Activated CD4-positive, alpha-beta T cell treated with anti-CD3 and anti-CD28 coated beads, Interleukin-2, amount 50 U/mL, for 4 hours (primary cell): ENCODE measurements around the gene GPR84.

Experiments
- DNase-seq, 2 experiments: peaks; one replicate each; pipeline ENCODE4 v3.0.0-alpha.2; 2020

GPR84 gene

DNA sequence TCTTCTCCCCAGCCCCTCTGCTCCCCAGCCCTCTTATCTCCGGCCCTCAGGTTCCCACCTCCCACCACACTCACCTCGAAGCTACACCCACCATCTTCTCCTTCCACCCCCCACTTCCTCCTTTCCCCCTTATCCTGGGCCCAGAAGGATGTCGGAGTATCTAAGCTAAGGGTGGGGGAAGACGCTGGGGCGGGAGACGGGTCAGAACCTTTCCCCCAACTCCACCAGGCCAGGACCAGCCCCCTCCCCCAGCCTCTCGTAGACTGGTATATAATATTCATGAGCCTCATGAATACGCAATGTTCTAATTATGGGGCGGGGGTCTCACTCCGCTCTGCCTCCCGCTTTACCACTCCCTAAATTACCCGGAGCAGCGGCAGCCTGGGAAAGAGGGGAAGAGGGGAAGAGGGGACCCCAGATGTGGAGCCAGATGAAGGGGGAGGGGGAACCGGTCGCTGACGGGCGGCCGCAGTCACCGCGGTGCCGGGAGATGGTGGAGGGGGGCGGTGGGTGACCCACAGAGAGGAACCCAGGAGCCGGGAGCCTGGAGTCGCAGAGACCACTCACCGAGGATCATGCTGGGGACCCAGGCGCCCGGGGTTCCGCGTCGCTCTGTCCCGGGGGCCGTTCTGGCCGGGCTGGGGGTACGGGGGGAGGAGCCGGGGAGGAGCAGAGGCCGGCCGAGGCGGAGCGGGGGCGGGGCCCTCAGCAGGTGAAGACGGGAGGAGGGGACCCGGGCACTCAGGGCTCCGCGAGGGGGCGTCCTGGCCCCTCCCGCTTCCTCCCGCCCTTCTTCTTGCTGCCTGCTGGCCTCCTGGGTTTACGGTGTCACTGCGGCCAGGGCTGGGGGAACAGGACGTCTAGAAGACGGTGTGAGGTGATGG is 26.6 kb upstream of the GPR84 start:
- DNase-seq, result peak; percentile 60 to 61

DNA sequence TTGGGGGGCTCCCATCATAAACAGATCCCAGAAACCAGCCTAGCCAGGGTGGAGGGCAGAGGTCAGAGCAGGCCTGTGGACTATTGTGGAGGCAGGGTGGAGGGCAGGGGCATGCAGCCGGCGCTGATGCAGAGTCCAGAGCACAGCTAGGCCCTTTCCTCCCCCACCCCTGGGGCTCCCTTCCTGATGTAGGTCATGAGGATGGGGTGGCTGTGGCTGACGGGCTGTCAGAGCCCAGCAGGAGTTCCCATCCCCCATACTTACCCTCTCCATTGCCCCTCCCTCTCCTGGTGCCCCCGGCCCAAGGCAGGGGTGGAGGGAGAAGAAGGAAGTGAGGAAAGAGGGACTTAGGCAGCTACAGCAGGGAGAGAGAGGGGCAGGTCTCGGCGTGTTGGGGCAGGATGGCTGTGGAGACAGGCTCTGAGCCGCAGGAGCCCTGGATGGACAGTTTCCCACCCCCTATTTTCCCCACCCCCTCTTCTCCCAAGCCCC is 25.9 kb upstream of the GPR84 start:
- no peak for DNase-seq

DNA sequence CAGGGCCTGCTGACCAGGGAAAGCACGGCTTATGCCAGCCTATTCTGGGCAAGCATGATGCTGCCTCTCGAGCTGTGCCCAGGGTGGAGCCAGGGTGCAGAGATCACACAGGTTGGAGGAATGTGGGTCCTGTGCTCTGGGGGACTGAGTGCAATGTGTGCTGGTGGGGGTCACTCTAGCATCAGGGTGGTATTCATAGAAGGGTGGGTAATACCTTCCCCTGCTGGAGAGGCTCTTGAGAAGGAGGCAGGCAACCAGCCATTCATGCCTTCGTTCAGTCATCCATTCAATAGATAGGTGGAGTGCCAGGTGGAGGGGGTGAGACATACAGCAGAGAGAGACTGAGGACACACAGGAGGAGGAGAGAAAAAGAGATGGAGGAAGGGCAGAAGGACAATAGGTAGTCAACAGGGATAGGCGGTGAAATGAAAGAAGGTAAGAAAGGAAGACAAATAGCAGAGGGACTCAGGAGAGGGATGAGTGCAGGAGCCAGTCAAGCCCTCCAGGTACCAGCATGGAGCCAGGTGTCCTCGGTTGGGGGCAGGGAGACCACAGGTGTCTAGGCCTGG is 25.4 kb upstream of the GPR84 start:
- DNase-seq, result no peak

DNA sequence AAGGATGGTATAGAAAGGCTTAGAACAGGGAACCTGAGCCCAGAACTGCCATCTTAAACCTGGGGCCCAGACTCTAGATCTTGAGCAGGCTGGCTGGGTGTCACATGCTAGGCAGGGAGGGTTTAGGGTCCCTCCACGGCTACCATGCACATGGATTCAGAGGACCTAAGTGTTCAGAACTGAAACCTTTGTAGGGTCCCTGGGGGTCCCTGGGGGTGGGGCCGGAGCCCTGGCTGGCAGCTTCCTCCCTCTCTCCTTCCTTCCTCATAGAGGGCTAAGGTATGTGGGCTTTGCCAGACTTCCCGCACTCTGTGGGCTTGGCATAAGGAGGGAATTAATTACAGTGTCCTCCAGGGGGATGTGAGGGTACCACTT is 24.8 kb upstream of the GPR84 start:
- DNase-seq, result no peak

DNA sequence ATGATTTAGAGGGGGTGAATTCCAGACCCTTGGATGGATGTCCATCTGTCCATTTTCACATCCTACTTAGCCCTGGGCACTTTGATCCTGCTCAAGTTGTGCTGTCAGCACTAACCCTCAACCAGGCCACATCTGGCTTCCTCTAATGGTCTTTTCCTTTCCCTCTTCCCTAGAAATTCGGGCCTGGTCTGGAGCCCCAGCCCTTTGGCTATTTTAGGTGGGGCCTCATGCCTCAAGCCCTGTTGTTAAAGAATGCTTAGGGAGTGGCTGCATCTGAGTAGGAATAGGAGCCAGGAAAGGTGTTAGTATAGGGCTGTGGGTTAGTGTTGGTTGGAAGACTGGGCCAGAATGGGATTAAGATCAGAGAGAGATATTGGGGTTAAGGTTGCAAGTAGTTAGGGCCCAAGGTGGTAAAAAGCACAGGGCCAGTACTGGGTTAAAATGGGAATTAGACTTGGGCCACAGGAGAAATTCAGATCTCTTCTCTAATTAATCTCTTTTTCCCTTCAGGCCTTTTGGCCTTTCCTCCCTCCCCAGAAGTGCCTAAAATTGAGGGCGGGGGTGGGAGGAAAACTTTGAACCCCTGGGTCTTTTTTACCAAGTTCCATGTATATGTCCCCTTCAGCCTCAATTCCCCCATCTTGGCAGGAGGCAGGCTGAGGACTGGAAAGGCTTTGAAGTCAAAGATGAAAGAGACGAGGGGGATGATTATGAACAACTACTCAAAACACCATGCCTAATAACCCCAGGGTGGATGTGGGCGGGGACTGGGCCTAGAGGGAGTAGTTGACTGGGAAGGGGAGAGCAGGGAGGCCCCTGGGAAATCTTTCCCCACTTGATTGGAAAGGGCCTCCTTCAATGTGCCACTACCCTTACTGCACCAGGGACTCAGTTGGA is 24.2 kb upstream of the GPR84 start:
- DNase-seq, result no peak

DNA sequence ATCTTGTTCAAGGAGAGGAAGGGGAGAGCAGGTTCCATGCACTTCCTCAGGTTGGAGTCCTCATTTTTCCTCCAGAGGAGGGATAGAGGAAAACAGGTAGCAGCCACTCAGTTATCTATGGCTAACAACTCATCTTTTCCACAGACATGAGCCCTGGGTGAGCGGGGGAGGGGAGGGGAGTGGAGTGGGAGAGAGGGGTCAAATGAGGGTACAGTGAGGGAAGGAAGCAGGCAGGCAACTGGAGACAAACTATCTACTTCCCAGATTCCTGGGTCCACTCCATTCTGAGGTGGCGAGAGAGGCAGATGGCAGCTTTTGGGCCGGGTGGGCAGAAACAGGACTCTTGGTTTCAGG is 22.8 kb upstream of the GPR84 start:
- no peak for DNase-seq

DNA sequence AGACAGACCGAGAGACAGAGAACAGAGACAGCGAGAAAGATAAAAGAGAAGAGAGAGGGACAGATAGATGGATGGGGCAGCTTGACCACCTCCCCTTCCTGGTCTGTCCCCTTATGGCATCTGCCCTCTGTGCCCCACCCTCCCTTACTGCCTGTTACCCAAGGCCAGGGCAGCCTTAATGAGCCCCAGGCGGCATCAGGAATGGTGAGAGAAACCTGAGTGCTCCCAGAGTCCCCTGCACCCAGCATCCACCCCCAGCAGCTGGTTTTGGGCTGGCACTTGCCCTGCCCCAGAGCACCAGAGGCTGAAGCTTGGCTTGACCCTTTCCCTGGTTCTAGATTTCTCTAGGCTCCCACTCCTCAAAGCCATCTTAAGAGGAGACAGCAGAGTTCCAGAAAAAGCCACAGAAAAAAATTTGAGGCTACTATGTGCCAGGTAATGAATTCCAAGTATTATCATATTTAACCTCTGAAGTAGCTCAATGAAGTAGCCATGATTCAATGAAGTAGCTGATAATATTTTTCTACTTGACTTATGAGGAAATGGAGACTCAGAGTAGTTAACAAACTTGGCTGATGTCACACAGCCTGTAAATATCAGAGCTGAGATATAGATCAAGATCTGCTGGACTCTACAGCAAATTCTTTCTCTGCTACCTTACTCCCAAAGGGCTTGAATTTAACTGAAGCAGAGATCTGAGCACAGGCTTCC is 22.3 kb upstream of the GPR84 start:
- DNase-seq, result no peak

DNA sequence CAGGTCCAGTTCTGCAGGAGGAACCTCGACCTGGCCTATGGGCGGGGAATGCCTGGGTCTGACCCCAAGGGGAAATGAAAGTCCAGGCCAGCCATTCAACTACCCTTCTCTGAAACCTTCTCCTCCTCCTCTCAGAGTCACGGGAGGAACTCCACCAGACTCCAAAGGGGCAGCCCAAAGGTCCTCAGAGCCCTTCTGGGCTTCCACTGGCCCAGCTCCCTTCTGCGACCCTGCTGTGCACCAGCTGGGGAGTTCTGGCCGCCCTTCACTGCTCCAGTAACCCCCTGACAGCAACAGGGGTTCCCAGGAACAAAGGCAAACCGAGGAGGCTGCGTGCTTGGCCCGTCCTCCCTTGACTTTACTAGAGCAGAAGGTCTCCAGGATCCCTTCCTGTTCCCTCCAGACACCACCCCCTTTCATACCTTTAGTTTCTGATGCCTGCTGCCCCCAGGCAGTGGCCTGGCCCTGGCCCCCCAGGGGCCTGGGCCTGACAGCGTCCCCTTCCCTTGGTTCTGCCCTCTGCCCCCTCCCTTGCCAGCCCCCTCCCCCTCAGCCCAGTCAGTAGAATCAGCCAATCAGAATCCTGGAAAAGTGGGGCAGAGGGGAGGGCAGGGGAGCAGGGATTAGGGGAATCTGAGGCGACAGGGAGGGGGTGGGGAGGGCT is 21.1 kb upstream of the GPR84 start:
- DNase-seq, result no peak

DNA sequence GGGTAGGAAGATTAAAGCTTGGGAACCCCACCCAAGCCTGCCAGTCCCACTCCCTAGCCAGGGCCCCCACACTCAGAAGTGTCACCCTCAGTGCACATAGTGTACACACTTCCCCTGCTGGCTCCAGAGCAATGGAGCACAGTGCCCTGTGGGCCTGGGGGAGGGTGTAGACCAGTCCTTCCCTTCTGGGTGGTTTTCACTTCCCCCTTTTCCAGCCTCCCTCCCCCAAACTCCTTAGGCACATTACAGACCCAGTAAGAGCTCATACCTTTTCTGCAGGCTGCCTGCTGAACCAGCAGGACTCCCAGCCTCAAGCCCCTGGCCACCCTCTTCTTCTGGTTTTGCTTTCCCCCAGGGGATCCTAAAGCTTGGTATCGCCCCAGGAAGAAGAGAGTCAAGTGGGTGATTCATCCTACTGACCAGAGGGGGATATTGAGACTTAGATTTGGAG is 20.3 kb upstream of the GPR84 start, which contains the start of gene ZNF385A:
TSS of gene ZNF385A (minus strand) at position 143 of the 451 bp plus-strand sequence. CDS start 219 bp downstream, outside the sequence.
- no peak for DNase-seq

DNA sequence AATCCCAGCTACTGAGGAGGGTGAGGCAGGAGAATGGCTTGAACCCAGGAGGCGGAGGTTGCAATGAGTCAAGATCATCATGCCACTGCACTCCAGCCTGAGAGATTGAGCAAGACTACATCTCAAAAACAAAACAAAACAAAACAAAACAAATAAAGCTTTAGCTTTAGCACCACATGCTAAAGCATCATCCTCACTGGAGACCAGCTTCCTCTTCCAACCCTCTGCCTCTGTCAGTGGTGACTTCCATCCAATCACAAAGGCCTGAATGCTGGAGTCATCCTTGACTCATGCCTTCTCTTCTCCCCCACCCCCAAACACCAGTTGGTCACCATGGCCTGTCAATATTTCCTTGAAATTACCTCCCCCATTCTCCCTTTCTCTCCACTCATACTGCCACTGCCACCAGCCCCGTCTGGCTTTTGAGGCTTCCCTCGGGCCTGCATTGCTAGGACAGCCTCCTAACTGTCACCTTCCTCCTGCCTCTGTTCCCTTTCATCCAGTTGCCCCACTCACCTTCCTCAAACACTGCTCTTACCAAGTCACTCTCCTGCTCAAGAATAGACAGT is 18.8 kb upstream of the GPR84 start:
- DNase-seq, result no peak

DNA sequence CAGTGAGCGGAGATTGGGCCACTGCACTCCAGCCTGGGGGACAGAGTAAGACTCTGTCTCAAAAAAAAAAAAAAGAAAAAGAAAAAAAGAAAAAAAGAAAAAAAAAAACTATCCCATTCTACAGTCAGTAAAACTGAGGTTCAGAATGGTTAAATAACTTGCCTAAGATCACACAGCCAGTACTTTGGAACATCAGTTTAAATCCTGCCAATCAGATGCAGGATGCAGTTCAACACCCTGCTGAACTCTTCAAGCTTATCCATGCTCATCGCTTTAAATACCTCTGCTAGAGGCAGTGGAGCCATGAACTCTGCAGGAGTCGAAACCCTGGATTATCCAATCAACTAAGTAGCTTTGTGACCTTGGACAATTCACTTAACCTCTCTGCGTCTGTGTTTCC is 16.9 kb upstream of the GPR84 start:
- DNase-seq, result no peak

DNA sequence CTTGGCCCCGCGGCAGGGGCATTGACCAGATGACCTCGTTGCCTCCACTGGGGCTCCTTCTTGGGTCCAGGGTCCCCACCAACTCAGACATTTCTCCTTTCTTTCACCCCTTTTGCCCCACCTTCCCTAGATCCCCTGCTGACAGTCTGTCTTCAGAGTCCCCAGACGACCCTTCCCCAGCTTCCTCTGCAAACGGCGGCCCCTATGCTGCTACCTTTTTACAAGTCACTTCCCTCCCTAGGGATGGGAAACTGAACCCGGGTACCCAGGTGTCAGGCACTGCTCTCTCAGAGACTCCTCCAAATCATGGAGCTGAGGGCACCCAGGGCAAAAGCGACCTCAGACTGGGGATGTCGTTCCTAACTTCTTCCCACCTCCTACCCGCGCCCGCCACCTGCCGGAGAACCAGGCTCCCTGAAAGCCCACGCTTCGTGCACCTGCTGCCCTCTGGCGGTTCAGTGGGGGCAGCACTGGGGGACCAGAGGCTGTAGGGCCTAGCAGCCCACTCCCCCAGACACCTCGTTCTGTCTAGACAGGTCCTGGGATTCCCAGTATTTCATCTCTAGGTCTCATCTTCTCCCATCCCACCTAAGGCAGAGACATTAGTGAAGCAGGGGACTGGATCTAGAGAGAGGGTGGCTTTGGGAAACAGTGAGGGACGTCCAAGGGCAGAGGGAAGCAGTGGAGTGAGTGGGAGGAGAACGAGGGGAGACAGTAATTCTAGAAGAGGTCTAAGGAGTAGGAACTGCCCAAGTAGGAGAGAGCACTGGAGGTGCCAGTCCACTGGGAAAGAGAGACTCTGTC is 15.3 kb upstream of the GPR84 start:
- peak; percentile 87 to 90 for DNase-seq

DNA sequence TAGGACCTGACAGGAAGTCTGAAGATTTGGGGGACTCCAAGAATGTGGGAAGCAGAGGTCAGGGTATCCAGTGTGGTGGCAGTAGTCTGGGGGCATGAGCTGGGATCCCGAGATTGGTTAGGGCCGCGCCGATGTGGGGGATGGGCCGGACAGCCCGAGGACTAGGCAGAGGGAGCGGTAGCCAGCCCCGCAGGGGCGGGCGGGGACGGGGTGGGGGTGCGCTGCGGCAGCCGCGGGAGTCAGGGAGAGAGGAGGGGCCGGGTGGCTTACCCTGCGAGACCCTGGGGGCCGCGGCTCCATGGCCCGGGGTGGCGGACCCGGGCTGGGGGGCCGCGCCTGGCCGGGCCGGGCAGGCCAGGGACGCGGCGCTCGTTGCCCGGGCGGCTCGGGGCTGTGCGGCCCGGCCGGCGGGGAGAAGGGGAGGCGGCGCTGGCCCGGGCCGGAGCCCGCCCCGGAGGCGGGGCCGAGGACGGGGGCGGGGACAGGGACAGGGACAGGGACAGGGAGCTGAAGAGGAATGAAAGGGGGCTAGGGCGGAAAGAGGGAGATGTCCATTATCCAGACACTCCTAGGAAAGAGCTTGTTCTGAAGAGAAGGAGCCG is 14.6 kb upstream of the GPR84 start:
- DNase-seq, result no peak

DNA sequence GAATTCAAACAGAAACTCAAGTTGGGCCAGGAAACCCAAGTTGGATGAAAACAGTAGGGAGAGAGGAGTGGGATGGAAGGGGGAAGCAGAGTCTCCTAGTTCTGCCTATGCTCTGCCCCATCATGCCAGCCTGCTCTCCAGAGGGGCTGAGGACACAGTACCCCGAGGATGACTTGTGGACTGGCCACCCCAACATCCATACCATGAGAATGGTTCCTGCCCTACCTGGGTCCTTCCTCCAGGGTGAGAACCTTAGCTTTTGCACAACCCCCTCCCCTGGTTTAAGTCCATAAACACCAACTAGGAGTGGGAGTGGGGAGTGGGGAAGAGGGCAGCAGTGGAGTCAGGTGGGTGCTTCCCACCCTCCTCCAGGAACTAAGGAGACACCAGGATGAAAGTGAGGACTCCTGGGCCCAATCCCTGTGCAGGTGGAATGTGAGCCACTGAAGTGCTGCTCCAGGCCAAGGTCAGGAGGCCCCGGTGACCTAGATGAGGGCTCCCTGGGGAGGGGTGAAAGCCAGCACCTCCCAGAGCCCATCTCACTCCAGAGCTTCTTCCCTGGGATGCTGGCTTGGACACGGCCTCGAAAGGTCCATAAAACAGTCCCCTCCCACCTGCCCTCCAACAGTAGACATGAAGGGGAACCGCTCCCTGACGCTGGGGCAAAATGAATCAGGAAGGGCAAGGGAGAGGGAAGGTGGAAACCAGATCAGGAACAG is 13.7 kb upstream of the GPR84 start:
- DNase-seq, result no peak

DNA sequence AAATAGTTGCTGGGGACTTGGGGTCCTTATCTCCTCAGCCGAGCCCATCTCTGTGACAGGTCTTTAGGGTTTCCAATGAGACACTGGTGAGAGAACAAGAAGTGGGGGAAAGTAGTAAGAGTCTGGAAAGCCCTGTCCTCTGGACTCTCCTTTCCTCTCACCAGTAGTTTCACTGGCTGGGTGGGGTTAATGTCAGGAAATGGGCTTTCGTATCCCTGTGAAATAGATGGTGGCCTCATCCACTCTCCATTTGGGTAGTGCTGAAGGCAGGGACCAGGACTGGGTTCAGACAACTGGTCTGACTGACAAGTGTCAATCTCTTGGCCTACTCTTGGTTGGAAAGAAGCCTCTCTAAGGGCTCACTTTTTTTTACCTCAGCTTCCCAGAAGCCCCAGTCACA is 12.7 kb upstream of the GPR84 start:
- no peak for DNase-seq

DNA sequence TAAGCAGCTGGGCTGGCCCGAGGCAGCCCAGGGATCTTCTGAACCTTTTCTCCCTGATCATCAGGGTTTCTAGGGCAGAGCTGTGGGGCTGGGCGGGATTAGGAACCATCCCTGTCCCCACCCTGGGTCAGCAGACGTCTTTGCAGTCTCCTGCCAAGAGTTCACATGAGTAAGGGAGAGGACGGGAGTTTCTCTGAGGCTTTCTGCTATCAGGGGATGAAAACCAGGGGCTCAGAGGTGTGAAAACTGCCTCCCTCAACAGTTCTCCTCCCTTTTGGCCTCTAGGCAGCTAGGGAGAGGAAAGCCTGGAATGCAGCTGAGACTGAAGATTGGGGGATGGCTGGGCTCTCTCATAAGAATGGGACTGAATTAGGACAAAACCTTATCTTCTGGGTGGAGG is 12.3 kb upstream of the GPR84 start:
- no peak for DNase-seq

DNA sequence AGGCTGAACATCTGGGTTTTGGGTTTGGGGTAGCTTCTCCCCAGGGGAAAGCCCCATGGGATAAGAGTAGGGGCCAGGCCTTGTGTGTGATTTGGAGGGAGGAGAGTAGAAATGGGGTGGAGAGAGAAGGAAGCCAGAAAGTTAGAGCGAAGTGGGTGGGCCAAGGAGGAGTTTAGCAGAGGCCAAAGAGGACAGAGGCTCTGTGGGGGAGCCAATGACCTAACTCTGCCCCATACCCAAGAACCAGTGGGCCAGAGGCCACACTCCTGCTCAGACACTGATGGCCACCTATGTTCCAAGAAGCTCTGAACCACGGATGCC is 10.9 kb upstream of the GPR84 start:
- DNase-seq, result no peak

DNA sequence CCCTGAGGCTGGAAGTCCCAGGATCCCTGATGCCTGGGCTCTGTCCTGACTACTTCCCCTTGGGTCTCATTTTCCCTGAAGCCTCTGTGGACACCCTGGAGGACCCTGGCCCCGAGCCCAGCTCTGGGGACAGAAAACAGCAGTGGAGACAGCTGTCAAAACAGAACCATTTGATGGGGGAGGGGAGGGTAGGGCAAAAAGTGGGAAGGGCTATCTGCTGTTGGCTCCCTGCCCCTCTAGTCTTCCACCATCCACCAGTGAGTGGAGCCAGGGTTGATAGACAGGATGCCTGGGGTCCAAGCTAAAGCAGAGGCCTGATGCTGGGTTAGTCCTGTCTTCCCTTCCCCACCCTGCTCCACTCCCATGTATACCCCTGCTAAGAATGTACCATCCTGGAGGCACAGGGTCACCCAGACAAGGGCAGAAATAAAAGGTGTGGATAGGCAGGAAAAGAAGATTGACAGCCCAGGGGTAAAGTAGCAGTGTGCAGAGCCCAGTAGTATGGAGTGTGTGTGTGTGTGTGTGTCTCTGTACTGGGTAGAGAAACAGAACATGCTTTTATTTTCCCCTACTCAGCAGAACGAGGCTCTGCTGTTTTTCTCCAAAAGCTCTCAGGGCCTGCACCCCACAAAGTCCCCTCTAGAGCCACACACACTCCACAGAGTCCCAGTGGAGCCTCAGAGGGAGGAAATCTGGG is 10.4 kb upstream of the GPR84 start:
- DNase-seq, result no peak
